22Rv1 (cell line): ENCODE measurements around the gene TGFBI.

Experiments used
- ZFX ChIP-seq: fragments of 450-650 bp; IDR thresholded peaks from 2 replicates; pipeline ENCODE4 v1.6.1; 2017; ENCODE audit warnings: antibody characterized with exemption, borderline replicate concordance
- TF ChIP-seq, protein P1 (sequence below): fragments of 450-650 bp; IDR thresholded peaks from 2 replicates; pipeline ENCODE4 v1.5.1; 2017; ENCODE audit warnings: mild to moderate bottlenecking

DNA sequence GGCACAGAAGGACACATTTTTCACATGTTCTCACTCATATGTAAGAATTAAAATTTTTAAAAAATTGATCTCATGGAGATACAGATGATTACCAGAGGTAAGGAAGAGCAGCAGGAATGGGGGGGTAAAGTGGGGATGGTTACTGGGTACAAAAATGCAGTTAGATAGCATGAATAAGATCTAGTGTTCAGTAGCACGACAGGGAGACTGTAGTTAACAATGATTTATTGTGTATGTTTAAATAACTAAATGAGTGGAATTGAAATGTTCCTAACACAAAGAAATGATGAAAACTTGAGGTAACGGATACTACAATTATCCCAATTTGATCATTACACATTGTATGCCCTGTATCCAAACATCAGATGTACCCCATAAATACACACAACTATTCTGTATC is 15.2 kb upstream of the TGFBI start:
- TF ChIP-seq, protein P1, sequence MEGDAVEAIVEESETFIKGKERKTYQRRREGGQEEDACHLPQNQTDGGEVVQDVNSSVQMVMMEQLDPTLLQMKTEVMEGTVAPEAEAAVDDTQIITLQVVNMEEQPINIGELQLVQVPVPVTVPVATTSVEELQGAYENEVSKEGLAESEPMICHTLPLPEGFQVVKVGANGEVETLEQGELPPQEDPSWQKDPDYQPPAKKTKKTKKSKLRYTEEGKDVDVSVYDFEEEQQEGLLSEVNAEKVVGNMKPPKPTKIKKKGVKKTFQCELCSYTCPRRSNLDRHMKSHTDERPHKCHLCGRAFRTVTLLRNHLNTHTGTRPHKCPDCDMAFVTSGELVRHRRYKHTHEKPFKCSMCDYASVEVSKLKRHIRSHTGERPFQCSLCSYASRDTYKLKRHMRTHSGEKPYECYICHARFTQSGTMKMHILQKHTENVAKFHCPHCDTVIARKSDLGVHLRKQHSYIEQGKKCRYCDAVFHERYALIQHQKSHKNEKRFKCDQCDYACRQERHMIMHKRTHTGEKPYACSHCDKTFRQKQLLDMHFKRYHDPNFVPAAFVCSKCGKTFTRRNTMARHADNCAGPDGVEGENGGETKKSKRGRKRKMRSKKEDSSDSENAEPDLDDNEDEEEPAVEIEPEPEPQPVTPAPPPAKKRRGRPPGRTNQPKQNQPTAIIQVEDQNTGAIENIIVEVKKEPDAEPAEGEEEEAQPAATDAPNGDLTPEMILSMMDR, result no peak
- no peak for TF ChIP-seq ZFX
